IMR-90 (cell line): ENCODE data around the gene TANGO2. TPM values are rescaled to one million over a fixed set of nuclear protein-coding genes. Genes with fewer than 3 reads are reported as not detected.

Experiments used
- microRNA-seq, 2 experiments: library from miRNA; stranded (forward) in 1 of 2; unstranded in 1 of 2; fragments of 10-50 nt in 1 of 2; fragments of <30 nt in 1 of 2; gene quantifications in 1 of 2; microRNA quantifications in 1 of 2; one replicate each; pipeline versions ENCODE3 to v1.1.0; 2013 to 2020; ENCODE audit not compliant: insufficient read depth in 1 of 2, insufficient read length in 1 of 2, unreplicated experiment in 1 of 2
- polyA plus RNA-seq, 3 experiments: library from polyadenylated mRNA; depleted of rRNA; stranded (reverse); fragments of >200 nt; gene quantifications; 2 replicates each; pipeline ENCODE4 v1.2.3, GENCODE V29; 2012; ENCODE audit warnings: low replicate concordance in 1 of 3
- small RNA-seq, 5 experiments: library from RNA; depleted of rRNA; stranded (forward); fragments of <200 nt; gene quantifications; one replicate each; pipeline ENCODE3, GENCODE V24; 2012
- total RNA-seq: library from RNA; depleted of rRNA; stranded (reverse); fragments of >200 nt; gene quantifications from 2 replicates; pipeline ENCODE4 v1.2.3, GENCODE V29; 2012; rRNA removed

Gene TANGO2
- total and polyA plus RNA-seq, 2 of the 4 experiments (the other 2 are of a cell fraction), result 45.1 to 75.1 TPM

Small RNA genes lying within 50 kb of the gene (microRNA-seq; reads per million reads assigned to microRNA genes)
- gene MIR185 (ENCODE audit: insufficient read depth in 1 of 2, insufficient read length in 1 of 2, unreplicated experiment in 1 of 2) (897 to 2,878 reads per million in 2 experiments), gene MIR6816 (ENCODE audit: insufficient read depth in 1 of 2, insufficient read length in 1 of 2, unreplicated experiment in 1 of 2) (0 reads per million in 2 experiments), gene RF00017 (ENCODE audit: insufficient read depth, insufficient read length) (not detected)

Small RNA genes lying within 50 kb of the gene (small RNA-seq; reads per million reads assigned to genes)
- gene MIR185, result 20.0 to 2,088 (median 580) reads per million in 5 experiments
- 0 to 0.24 (median 0) reads per million in 5 experiments for gene MIR6816
- 0 reads per million in 5 experiments for gene RF00017

Other genes with a start within 250 kb of the TANGO2 start
- gene GNB1L, start 166.2 kb upstream of the TANGO2 start, total RNA-seq, result 1.7 and 2.5 TPM in 2 replicates
- gene GNB1L, start 166.2 kb upstream of the TANGO2 start, polyA plus RNA-seq (2012; rRNA removed), result 4.4 and 5.5 TPM in 2 replicates
- 8.6 TPM in 2 replicates for gene RTL10, start 166.2 kb upstream of the TANGO2 start, total RNA-seq
- gene RTL10, start 166.2 kb upstream of the TANGO2 start, polyA plus RNA-seq (2012; rRNA removed), result 12.1 and 14.0 TPM in 2 replicates
- gene COMT, start 79.3 kb upstream of the TANGO2 start, total RNA-seq, result 175 and 202 TPM in 2 replicates
- gene COMT, start 79.3 kb upstream of the TANGO2 start, polyA plus RNA-seq (2012; rRNA removed), result 296 and 347 TPM in 2 replicates
- gene TXNRD2, start 79.3 kb upstream of the TANGO2 start, total RNA-seq, result 14.7 and 15.6 TPM in 2 replicates
- 25.7 and 28.4 TPM in 2 replicates for gene TXNRD2, start 79.3 kb upstream of the TANGO2 start, polyA plus RNA-seq (2012; rRNA removed)
- 8.6 and 12.2 TPM in 2 replicates for gene ARVCF, start 4.3 kb upstream of the TANGO2 start, total RNA-seq
- 14.1 and 18.1 TPM in 2 replicates for gene ARVCF, start 4.3 kb upstream of the TANGO2 start, polyA plus RNA-seq (2012; rRNA removed)
- 16.7 and 22.8 TPM in 2 replicates for gene DGCR8, start 59.1 kb downstream of the TANGO2 start, total RNA-seq
- 21.5 and 25.3 TPM in 2 replicates for gene DGCR8, start 59.1 kb downstream of the TANGO2 start, polyA plus RNA-seq (2012; rRNA removed)
- gene RANBP1, start 95.0 kb downstream of the TANGO2 start, total RNA-seq, result 173 and 271 TPM in 2 replicates
- gene RANBP1, start 95.0 kb downstream of the TANGO2 start, polyA plus RNA-seq (2012; rRNA removed), result 376 and 419 TPM in 2 replicates
- gene TRMT2A, start 96.1 kb downstream of the TANGO2 start, total RNA-seq, result 12.8 and 22.0 TPM in 2 replicates
- 39.1 and 46.4 TPM in 2 replicates for gene TRMT2A, start 96.1 kb downstream of the TANGO2 start, polyA plus RNA-seq (2012; rRNA removed)
- gene ZDHHC8, start 110.7 kb downstream of the TANGO2 start, total RNA-seq, result 2.5 and 4.4 TPM in 2 replicates
- 72.6 and 75.6 TPM in 2 replicates for gene ZDHHC8, start 110.7 kb downstream of the TANGO2 start, polyA plus RNA-seq (2012; rRNA removed)
- gene CCDC188, start 129.9 kb downstream of the TANGO2 start, total RNA-seq, result not detected in 2 replicates
- 0.10 and 0.32 TPM in 2 replicates for gene CCDC188, start 129.9 kb downstream of the TANGO2 start, polyA plus RNA-seq (2012; rRNA removed)
- 0.18 and 0.28 TPM in 2 replicates for gene RTN4R, start 247.2 kb downstream of the TANGO2 start, total RNA-seq
- 0.94 and 1.2 TPM in 2 replicates for gene RTN4R, start 247.2 kb downstream of the TANGO2 start, polyA plus RNA-seq (2012; rRNA removed)